Stimulated activated CD8-positive, alpha-beta memory T cell treated with anti-CD3 and anti-CD28 coated beads, Interleukin-12 subunit alpha, Interleukin-12 subunit beta, amount 100 ng/mL, for 1 hour (primary cell): ENCODE results near the gene DOCK6.

Experiments
- DNase-seq: peaks from one replicate; pipeline ENCODE4 v3.0.0-alpha.2; 2020; ENCODE audit warnings: low read depth

The DOCK6 gene

DNA sequence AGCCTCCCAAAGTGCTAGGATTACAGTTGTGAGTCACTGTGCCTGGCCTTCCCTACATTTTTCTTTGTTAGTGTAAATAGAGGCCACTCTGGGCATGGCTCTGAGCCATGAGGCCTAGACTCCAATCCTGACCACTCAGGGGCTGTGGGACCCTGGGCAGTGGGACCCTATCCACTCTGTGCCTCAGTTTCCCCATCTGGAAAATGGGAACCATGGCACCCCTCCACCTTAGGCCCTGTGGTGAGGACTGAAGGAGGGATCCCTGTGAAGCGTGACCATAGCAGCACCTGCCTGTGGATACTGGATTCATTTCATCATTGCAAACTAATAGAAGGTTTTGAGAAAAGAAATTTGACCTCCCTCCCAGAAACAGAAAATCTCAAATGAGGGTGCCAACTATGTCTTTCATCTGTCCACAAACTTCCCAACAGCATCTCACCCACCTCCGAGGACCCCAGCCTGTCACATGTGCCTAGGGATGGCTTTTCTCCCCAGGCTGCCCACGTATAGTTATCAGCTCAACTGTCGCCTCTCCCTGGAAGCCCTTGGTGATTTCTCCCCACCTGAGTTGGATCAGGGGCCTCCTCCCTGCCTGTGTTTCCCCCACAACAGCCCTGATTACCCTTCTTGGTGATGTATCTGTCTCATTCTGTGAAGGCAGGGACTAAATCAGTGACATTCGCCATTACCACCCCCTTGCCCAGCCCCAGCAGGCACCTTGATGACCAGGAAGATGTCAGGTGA, 17.3 kb downstream of the DOCK6 start:
- DNase-seq, result no peak

DNA sequence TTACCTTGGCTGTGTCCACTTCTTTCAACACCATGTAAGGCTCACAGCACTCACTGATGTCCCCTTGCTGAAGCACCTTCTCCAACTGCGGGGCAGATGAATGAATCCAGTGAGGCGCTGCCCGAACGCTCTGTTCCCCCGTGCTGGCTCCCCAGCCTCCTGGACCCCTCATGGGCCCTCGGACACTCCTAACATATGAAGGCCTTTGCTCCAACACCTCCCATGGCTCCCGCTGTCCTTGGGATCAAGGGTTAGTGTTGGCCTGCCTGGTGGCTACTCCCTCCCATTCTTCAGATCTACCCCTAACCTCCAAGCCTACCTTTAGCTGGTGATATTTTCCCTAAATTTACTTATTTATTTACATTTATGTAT, 18.5 kb downstream of the DOCK6 start:
- DNase-seq, result no peak

DNA sequence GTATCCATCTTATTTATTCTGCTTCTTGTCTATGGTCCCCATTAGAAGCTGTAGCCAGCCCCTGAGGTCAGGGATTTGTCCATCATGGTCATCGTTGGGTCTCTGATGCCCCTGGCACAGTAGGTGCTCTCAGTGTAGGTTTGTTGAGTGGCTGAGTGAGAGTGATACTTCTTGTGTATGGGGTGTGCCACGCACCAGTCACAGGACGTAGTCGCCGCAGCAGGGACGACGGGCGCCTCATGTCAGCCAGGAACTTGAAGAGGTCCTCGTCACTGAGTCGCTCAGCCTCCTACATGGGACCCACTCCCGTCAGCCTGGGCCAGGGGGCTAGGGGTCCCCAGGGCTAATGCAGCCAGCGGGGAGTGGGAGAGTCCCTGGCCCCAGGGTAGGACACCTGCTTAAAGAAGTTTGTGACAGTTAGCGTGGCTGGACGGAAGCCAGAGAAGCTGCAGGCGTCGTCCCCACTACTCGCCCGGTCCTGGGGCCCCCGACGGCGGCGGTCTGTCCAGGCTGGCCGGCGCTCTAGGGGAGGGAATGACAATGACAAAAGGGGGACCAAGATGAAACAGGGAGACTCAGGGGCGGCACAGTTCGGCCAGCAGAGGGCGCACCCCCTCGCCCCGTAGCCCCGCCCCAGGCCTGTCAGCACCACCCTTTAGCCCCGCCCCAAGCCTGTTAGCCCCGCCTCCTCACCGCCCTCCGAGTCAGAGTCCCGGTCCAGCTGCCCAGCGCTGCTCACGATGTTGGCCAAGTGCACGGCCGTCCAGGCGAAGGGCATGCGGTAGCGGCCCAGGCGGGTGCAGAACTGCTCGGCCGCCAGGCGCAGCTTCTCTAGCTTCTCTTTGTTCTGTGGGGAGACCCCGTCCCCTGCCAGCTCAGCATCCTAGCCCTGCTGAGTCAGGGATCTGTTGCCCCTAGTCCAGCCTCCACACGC, 19.2 kb downstream of the DOCK6 start:
- DNase-seq, result peak; percentile 72

DNA sequence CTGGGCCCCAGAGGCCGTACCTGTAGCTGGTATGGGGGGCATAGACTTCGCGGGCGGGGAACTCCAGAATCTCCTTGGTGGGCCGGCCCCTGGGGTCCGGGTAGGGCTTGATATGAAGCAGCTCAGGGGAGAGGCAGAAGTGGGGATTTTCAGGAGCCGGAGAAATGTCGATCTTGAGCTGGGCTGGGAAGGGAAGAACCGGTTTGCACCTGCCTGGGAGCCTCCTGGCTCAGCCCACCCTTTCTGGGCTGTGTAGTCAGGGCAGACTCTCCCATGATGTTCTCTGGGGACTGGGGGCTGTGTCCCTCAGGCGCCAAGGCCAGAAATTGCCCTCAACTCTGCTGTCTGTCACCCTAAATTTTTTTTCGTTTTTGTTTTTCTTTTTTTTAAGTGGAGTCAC, 20.3 kb downstream of the DOCK6 start:
- no peak for DNase-seq

DNA sequence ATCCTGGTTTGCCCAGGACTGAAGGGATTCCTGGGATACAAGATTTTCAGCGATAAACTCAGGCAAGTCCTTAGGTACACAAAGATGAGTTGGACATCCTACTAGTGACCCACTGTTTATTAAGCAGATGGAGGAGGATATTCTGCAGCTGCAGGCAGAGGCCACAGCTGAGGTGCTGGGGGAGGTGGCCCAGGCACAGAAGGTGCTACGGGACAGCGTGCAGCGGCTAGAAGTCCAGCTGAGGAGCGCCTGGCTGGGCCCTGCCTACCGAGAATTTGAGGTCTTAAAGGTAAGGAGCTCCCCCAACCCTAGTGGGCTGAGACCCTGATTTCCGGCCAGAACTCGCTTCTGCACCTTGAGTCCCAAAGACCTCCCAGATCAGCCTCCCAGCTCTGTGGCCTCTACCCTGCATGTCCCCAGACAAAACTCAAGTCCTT, 22.3 kb downstream of the DOCK6 start:
- DNase-seq, result no peak

DNA sequence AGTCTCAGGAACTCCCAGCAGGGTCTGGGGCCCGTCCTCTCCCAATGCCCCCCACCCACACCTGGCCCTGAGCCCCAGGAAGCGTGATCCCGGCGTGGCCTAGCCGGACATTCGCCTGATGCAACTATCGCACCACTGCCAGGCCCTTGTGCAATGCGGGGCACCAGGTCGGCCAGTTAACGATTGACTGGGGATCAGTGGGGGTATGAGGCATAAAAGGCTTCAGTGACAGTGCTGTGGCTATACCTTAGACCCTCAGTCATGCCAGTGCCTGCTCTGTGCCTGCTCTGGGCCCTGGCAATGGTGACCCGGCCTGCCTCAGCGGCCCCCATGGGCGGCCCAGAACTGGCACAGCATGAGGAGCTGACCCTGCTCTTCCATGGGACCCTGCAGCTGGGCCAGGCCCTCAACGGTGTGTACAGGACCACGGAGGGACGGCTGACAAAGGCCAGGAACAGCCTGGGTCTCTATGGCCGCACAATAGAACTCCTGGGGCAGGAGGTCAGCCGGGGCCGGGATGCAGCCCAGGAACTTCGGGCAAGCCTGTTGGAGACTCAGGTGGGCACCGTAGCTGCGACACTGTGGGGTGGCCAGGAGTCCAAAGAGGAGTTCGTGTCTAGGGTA, 22.8 kb downstream of the DOCK6 start, which contains the start of gene ANGPTL8:
TSS of gene ANGPTL8 (plus strand) at position 243 of the 624 bp plus-strand sequence. CDS start at position 262, 19 bp downstream.
- no peak for DNase-seq

DNA sequence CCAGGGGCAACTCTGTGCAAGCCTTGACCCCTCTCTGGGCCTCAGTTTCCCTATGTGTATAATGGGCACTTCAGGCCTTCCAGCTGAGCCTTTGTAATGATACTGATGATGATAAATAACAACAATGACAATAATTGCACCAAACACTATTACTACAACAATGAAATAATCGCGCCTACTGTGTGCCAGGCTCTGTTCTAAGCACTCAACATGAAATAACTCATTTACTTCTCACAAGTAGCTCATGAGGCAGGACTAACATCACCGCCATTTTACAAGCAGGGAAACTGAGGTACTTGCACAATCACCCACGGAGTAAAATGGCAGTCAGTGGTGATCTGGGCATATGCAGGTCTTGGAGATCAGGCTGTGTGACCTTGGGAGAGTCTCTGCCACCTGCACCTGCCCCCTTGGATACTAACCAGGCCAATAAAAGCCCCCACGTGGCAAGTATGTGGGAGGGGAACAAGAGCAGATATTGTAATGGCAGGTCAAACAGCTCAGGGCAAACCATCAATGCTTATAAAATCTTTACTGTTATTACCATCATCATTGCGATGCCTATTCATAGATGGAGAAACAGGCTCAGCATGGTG, 23.4 kb downstream of the DOCK6 start:
- DNase-seq, result no peak

DNA sequence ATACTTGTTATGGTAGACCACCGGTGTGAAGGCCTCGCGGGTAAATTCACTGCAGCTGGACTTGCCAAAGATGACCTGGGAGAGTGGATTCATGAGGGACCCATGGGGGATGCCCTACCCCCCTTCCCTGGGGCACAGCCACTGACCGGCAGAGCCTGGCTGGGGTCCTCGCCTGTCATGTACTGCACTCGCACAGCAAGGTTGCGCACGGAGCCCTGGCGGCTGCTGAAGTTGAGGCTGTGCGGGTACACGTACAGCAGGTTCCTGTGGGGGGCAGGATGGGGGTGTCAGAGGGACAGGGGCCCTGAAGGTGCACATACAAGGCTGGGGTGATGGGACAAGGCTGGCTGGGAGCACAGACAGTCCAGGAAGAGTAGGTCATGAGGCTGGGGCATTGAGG, 24.3 kb downstream of the DOCK6 start:
- no peak for DNase-seq

DNA sequence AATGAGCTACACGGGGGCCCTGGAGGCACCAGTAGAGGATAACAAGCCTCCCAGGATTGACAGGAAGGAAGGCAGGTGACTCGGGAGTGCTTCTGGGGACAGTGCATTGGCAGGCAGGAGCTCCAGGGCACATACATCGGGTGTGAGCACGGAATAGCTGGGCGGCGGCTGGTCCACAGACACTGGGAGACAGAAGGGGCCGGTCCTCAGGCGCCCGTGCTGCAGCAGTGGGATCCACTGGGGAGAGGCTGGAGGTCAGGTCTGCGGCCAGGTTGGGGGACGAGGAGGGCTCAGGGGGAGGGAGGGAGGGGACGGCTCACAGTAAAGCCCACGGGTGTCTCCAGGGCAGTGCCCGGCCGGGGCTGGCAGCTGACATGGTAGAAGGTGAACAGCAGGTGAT, 25.0 kb downstream of the DOCK6 start:
- no peak for DNase-seq

DNA sequence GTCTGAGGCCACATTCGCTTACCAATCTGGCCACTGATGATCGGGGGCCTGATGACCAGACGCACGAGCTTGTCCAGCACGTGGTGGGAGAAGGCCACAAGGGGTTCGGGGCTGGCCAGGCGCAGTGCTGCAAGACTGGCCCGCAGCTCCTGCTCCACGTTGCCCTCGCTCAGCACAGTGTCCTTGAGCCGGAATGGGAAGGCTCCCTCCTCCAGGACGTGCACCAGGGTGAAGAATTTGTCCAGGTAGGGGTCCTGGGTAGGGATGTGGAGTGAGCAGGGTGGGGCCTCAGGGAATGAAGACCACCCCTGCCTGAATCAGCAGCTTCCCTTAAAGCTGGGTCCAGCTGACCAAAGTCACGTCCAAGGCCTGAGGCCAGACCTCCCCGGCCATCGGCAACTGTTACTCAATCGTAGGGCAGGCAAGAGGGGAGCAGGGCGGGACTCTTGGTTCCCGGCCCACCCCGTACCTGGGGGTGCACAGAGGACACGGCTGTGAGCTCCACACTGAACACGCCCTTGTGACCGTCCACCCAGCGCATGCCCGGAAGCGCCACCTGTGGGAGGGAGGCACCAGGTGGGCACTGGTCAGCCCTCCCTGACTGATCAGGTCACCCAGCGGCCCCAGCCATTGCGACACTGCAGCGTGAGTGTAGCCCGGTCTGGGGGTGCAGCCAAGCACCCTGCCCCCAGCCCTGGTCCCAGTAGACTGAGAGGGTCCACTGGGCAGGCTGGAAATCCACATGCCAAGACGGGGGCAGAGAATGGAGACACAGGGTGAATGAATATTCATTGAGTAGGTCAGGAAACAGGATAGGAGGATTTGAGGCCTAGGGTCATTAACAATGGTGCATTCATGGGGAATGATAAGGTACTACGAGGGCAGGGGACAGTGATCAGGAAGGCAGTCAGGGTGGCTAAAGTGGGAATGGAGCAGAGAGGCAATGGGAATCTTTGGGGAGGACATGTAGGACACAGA, 25.7 kb downstream of the DOCK6 start:
- no peak for DNase-seq

DNA sequence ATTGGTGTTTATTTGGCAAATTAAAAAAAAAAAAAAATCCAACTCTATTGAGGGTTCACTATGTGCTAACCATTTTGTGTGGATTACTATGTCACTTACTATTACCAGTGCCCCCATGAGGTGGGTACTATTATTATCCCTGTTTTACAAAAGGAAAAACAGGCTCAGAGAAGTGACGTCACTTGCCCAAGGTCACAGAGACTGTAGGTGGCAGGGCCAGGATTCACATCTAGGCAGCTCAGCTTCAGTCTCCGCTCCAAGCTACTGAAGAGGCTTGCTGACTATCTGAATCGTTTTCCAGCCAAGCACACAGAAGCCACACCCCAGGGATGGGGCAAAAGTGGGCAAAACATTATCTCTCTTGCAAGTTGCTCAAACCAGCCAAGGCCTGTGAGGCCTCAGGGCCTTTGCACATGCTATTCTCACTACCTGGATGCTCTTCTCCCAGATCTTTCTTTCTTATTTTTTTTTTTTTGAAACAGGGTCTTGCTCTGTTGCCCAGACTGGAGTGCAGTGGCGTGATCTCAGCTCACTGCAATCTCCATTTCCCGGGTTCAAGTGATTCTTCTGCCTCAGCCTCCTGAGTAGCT, 27.7 kb downstream of the DOCK6 start:
- DNase-seq, result no peak

DNA sequence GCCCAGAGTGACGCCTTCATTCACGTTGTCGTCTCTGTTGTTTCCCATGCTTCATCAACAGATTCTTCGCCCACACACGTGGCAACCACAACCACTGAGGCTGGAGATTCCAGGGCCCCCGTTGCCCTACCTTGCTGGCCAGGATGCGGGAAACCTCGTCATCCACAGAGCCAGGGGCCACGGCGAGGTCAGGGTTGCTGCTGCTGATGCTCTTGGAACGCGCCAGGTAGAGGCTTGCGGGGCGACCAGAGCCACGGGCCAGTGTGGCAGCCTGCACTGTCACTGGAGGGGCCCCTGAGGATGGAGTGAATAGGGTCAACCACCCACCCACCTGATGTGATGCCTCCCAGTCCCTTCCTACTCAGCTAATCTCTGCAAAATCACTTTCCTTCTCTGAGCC, 29.3 kb downstream of the DOCK6 start:
- DNase-seq, result no peak

DNA sequence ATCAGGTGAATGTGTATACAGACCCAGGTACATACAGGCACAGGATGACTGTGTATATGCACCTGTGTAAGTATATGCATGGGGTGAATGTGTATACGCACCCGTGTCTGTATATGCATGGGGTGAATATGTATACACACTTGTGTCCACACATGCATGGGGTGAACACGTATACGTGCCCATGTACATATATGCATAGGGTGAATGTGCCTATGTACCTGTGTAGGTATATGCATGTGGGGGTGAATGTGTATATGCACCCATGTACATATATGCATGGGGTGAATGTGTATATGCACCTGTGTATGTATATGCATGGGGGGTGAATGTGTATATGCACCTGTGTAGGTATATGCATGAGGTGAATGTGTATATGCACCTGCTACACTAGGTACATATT, 29.8 kb downstream of the DOCK6 start:
- no peak for DNase-seq

DNA sequence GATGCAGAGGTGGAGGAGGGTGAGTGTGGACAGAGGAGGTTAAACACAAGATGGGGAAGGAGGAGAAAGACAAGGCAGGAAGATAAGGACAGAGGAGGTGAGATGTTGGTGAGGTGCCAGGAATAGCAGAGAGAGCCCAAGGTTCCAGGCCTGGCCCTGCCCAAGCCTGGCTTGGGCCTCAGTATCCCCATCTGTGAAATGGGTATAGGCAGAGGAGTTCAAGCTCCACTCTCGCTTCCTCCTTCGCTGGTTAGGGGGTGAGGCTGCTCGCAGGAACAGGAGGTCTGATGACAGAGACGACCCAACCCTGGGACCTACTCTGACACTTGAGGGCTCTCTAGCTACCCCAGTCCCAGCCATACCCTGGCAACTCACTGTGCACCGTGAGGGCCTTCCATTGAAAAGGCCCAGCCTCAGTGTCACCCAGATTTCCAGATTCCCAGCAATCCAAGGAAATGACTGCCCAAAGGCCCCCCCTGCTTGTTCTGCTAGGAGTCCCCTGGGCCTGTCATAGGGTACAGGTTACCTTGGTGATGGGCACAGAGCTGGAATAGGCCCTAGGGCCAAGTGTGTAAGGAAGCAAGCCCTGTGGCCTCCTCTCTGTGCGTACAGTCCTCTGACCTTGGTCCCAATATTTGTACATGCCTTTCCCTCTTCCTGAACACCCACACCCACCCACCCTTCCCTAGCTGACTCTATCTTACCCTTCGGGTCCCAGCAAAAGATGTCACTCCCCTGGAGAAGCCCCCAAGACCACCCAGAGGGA, 31.5 kb downstream of the DOCK6 start:
- DNase-seq, result no peak

DNA sequence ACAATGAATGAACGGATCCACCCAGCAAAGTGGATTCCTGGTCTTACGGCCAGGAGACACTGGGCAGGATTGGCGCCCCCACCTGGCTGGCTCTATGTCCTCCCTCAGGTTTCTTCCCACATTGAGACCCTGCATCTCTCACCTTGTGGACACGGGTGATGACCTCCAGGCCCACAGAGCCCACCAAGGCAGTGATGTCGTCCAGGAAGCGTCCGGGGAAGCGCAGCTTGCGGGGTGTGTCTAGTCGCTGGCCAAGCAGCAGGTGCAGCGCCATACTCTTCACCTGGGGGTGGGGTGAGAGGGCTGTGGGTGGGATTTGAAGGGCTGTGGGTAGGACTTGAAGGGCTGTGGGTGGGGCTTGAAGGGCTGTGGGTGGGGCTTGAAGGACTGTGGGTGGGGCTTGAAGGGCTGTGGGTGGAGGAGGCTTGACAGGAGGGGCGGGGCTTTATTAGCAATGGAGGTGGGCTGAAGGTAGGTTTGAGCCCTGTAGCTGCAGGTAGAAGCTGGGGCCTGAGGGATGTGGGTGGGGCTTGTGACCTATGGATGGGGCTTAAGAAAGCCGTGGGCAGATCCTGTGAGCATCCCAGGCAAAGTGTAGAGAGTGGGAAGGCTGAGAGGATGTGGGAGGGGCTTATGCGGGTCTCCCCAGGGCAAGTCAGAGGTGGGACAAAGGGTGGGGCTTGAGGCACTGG, 35.0 kb downstream of the DOCK6 start:
- no peak for DNase-seq

DNA sequence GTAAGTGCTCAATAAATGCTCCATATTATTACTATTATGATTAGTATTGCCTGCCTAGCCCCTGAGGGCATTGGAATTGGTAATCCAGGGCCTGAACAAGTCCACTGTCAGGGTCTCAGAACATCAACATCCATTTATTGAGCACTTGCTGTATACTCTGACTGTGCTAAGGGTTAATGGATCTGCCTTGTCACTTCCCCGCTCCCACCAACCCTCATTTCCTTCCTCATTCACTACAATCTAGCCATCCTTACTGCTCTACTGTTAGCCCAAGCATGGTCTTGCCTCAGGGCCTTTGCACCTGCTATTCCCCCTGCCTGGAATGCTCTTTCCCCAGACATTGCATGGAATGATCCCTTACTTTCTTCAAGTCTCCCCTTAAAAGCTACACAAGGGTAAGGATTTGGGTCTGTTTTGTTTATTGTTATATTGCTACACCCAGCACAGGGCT, 35.6 kb downstream of the DOCK6 start:
- no peak for DNase-seq

DNA sequence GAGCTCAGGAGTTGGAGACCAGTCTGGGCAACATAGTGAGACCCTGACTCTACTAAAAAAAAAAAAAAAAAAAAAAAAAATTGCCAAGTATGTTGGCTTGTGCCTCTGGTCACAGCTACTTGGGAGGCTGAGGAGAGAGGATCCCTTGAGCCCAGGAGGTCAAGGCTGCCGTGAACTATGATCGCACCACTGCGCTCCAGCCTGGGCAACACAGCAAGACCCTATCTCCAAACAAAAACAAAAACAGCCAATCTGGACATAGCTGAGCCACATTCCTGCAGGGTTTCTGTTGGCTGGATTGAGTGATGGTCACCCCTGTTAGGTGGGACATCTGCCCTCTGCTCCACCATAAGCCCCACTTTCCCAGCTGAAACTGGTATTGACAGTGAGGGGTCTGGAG, 36.5 kb downstream of the DOCK6 start:
- no peak for DNase-seq

DNA sequence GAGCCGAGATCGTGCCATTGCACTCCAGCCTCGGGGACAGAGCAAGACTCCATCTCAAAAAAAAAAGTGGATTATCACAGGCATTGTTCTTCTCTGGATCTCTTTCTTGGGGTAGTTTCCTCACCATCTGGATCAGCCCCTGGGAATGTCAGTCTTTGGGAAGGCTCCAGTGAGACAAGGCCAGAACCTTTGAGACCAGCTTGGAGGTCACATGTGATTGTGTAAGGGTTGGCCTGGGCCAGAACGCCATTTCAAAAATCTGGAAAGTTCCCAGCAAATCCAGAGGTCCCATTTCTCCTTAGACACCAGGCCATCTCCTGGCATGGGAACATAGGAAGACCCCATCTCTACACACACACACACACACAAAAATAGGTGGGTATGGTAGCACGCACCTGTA, 37.2 kb downstream of the DOCK6 start:
- DNase-seq, result no peak

DNA sequence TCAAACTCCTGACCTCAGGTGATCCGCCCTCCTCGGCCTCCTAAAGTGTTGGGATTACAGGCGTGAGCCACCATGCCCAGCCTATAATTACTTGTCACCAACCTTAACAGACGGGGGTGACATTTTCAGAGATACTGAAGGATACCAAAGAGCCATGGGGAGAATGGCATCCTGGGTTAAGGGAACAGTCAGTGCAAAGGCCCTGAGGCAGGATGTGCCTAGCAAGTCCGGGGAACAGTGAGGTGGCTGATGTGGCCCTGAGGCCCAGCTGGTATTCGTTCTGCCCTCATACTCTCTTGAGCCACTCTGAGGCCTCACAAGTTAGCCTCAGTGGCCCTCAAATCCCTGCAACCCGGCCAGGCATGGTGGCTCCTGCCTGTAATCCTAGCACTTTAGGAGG, 37.9 kb downstream of the DOCK6 start:
- DNase-seq, result no peak
